ENCODE measurements around the gene CHADL.

The CHADL gene

GRCh38 chr22:41248758-41249157 is 8.0 kb upstream of the CHADL start:
- in situ Hi-C loops (cut with HindIII; ENCODE audit: low sequenced_read_pairs): no loop called here

DNA sequence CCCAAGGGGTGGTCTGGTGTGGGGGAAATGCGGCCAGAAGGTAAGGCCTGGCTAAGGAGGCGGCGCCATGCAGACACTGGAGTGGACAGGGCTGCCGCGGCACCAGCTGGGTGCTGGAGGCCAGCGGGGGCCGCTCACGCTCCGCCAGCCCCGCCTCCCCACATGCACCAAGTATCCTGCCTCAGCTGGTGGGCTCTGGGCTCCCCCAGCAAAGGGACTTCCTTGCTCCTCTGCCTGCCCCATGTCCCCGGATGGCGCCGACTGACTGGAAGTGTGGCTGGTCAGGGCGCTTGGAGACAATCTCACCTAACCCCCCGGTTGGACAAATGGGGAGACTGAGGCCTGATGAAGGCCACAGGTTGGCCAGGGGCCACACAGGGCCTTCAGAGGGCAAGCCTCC is 7.6 kb upstream of the CHADL start:
- in situ Hi-C loops (cut with HindIII; ENCODE audit: low sequenced_read_pairs): no loop called here
- H3K4me3 ChIP-seq (ENCODE audit: low read depth, low read length): no peak overlapping the region
- DNase-seq (ENCODE audit: low read depth): no peak
- no peak for TF ChIP-seq CTCF (IDR thresholded peaks at IDR 0.05; ENCODE audit: low read depth, low read length, missing control alignments)

More at GRCh38 chr22:41248758-41249157, 8.0 kb upstream of the CHADL start:
- DNase-seq (ENCODE audit: low read depth): no peak
- H3K4me3 ChIP-seq (ENCODE audit: low read depth, low read length): no peak overlapping the region
- no peak for TF ChIP-seq CTCF (IDR thresholded peaks at IDR 0.05; ENCODE audit: low read depth, low read length, missing control alignments)

DNA sequence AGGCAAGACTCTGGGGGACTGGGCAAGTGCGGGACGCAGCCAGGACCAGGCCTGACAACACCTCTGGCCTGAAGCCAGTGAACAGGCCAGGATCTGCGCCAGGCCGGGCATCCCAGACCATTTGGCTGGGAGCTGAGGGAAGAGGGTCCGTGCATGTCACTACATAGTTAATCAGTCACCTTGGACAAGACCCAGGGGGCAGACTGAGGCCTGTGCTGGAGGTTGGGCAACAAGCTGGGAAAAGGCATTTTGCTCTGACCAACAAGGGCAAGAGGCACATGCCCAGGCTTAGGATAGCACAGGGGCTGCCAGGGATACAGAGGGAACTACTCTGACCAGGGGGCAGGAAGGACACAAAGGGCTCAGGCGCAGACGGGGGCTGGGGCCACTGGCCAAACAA is 7.0 kb upstream of the CHADL start:
- TF ChIP-seq CTCF (IDR thresholded peaks at IDR 0.05; ENCODE audit: low read depth, low read length, missing control alignments): no peak
- H3K4me3 ChIP-seq (ENCODE audit: low read depth, low read length): no peak overlapping the region
- DNase-seq (ENCODE audit: low read depth): no peak
- in situ Hi-C loops (cut with HindIII; ENCODE audit: low sequenced_read_pairs): no loop called here

GRCh38 chr22:41245917-41246499 is 5.3 kb upstream of the CHADL start:
- in situ Hi-C loops (cut with HindIII; ENCODE audit: low sequenced_read_pairs): no loop called here
- no peak overlapping the region for H3K4me3 ChIP-seq (ENCODE audit: low read depth, low read length)
- DNase-seq (ENCODE audit: low read depth): no peak
- no peak for TF ChIP-seq CTCF (IDR thresholded peaks at IDR 0.05; ENCODE audit: low read depth, low read length, missing control alignments)

GRCh38 chr22:41243361-41243760 is 2.6 kb upstream of the CHADL start:
- no peak for TF ChIP-seq CTCF (IDR thresholded peaks at IDR 0.05; ENCODE audit: low read depth, low read length, missing control alignments)
- no peak for DNase-seq (ENCODE audit: low read depth)
- in situ Hi-C loops (cut with HindIII; ENCODE audit: low sequenced_read_pairs): no loop called here
- H3K4me3 ChIP-seq (ENCODE audit: low read depth, low read length): no peak overlapping the region

GRCh38 chr22:41242396-41243117 is 1.8 kb upstream of the CHADL start:
- no peak for DNase-seq (ENCODE audit: low read depth)
- H3K4me3 ChIP-seq (ENCODE audit: low read depth, low read length): no peak overlapping the region
- no peak for TF ChIP-seq CTCF (IDR thresholded peaks at IDR 0.05; ENCODE audit: low read depth, low read length, missing control alignments)
- in situ Hi-C loops (cut with HindIII; ENCODE audit: low sequenced_read_pairs): no loop called here

Data from astrocyte of the cerebellum (primary cell).